ENCODE measurements around the gene PANK1. TPM values are rescaled to one million over a fixed set of nuclear protein-coding genes. Genes with fewer than 3 reads are reported as not detected.

PANK1 gene
- total RNA-seq, 1 experiment from 2014 or later = 19.2 TPM

- peak overlapping the region; percentile 48 for H3K4me3 ChIP-seq (ENCODE audit: low read depth, low read length, poor library complexity, severe bottlenecking)
- H3K36me3 ChIP-seq (ENCODE audit: insufficient read depth, low read length, poor library complexity, severe bottlenecking) = no peaks in the 10 kb centered on the region
- intact Hi-C loops (cut with micrococcal nuclease; ENCODE audit: unreplicated experiment) = no loop called here
- no peaks in the 10 kb centered on the region for H3K9me3 ChIP-seq (ENCODE audit: low read depth, low read length, poor library complexity, severe bottlenecking)
- no TSS peak for BruUV-seq (replicated peaks)
- no peaks in the 10 kb centered on the region for H3K27me3 ChIP-seq (replicated peaks; ENCODE audit: insufficient read depth, low read depth, low read length, poor library complexity)
- CTCF ChIA-PET = interaction anchor here (0.6 kb wide), 1 partner anchor 1993 kb away, joined by 8 read pairs; no protein-coding TSS in a partner anchor
- H3K4me1 ChIP-seq (ENCODE audit: insufficient read depth, low read length, poor library complexity, severe bottlenecking) = peaks cover 5% of the 10 kb centered on the region
- no peak overlapping the region for H3K27ac ChIP-seq (ENCODE audit: low read depth, low read length, poor library complexity, severe bottlenecking)
- TF ChIP-seq EZH2 (IDR thresholded peaks at IDR 0.05; ENCODE audit: borderline replicate concordance, low read depth, low read length, poor library complexity, severe bottlenecking) = no peak
- TF ChIP-seq, protein P1, sequence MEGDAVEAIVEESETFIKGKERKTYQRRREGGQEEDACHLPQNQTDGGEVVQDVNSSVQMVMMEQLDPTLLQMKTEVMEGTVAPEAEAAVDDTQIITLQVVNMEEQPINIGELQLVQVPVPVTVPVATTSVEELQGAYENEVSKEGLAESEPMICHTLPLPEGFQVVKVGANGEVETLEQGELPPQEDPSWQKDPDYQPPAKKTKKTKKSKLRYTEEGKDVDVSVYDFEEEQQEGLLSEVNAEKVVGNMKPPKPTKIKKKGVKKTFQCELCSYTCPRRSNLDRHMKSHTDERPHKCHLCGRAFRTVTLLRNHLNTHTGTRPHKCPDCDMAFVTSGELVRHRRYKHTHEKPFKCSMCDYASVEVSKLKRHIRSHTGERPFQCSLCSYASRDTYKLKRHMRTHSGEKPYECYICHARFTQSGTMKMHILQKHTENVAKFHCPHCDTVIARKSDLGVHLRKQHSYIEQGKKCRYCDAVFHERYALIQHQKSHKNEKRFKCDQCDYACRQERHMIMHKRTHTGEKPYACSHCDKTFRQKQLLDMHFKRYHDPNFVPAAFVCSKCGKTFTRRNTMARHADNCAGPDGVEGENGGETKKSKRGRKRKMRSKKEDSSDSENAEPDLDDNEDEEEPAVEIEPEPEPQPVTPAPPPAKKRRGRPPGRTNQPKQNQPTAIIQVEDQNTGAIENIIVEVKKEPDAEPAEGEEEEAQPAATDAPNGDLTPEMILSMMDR (conservative IDR thresholded peaks at IDR 0.05; ENCODE audit: low read depth, low read length) = no peak
- no peak for DNase-seq (ENCODE audit: low spot score)
- POLR2A ChIA-PET (ENCODE audit: low non-redundant PET) = no interaction called here
Observed at GRCh38 chr10:89534826-89535166, 110.2 kb downstream of the PANK1 start.

Small RNA genes within 50 kb of the gene (microRNA-seq; reads per million reads assigned to microRNA genes)
- 3,652 reads per million, percentile 91 among the genes with 10 or more reads in this experiment for gene MIR107

Other genes starting within 250 kb of the PANK1 start
- gene IFIT5, start 230.7 kb downstream of the PANK1 start, total RNA-seq (2021) = 14.2 and 15.8 TPM in 2 replicates
- gene SLC16A12, start 109.6 kb downstream of the PANK1 start, total RNA-seq (2021) = 0.54 and 0.74 TPM in 2 replicates
- 74.3 and 78.9 TPM in 2 replicates for gene KIF20B, start 56.3 kb upstream of the PANK1 start, total RNA-seq (2021)

Data from A673 (cell line).